NCI-H748 (cell line): ENCODE measurements around the gene SRSF8.

ENCODE experiments used
- DNase-seq: peaks from one replicate; lab custom pipeline; 2025; ENCODE audit not compliant: unreplicated experiment; lab: John Stamatoyannopoulos, UW

Gene SRSF8

DNA sequence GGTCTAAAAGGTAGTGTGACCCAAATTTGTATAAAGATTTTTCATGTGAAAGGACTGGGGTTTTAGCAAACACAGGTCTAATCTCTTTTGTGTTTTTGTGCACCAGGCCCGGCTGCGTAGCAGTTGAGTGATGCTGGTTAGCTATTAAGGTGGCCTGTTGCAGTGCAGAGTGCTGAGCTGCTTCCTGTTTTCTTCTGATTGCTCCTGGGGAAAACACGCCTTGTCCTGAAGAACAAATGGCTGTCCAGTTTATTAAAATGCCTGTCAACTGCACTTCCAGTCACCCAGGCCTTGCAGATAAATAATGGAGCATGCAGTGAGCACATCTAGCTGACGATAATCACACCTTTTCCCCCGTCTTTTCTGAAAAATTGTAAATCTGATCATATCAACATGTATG lies 1.8 kb downstream of the SRSF8 start:
- peak; percentile 88 for DNase-seq

DNA sequence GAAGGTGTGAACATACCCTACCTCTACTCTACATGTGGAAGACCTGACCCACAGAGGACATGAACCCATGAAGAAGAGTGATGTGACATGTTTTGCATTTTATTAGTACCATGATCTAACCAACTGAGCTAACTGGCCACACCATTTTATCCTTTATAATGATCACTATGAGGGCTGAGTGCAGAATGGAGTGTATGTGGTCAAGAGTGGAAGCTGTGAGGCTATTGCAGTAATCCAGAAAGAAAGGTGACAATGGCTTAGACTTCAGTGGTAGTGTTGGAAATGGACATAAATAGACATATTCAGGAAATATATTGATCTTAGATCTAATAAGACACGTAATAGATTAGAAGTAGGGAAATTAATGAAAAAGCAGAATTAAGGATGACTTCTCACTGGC lies 3.8 kb downstream of the SRSF8 start:
- DNase-seq = no peak

DNA sequence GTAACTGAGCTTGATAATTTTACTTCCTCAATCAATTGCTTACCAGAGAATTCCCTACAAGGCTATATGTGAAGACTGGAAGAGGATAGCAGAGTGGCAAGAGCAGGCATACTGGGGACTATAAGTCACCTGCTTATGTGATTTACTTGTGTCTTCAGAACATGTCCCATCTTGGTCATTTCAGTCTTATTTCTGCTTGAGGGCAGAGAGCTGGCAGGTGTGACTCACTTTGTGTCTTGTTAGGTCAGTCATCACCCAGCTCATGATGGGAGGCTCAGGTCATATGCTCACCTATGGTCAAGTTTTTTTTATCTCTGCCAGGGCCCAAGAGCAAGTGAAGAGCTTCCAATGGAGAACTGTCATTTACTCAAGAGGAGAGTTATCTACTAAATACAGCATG lies 6.2 kb downstream of the SRSF8 start:
- DNase-seq = no peak

DNA sequence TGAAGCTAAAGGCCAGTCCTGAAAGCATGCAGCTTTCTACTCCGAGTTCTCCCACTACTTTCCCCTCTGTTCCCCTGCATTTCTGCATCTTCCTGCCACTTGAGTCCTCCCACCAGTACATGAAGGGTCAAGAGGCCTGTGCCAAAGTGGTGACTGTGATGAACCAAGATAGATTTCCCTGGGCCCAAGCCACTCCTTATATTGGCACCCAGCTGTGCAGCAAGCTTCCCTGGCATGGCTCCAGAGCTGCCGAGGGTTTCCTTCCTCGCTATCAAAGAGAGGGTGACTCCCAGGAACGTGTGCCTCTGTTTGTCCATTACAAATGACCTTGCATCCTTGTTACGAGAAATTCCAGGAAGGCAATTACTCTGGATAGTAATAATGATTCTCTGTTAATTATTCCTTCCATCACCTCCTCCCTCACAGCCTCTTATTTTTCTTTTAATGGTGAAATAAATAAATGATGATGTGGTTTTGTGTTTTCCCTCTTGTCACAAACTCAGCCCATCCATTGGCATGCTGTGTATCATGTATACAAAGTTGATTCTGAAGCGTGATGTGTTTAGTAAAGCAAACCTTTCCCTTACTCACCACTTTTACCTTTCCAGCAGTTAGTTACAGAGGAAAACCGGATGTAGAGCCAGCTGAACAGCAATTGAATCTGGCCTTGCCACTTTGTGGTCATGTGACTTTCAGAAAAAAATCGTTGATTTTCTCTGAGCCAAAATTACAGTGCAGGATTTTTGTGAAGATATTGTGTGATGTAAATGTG lies 8.3 kb downstream of the SRSF8 start:
- peak; percentile 11 for DNase-seq

DNA sequence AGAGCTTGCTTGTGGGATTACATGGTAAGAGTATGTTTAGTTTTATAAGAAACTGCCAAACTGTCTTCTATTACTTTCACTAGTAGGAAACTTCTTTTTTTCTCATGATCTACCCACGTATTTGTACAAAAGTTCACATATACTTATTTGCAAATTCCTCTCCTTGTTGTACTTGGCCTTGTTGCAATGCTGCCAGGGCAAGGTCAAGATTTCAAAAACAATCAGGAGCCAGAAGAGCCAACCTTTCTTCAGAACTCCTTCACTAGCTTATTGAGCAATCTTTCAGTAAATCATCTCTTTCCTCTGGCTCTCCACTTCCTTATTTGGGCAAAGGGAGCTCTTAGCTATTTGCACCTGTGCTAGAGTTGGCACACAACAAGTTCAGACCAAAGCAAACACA lies 9.7 kb downstream of the SRSF8 start:
- no peak for DNase-seq

DNA sequence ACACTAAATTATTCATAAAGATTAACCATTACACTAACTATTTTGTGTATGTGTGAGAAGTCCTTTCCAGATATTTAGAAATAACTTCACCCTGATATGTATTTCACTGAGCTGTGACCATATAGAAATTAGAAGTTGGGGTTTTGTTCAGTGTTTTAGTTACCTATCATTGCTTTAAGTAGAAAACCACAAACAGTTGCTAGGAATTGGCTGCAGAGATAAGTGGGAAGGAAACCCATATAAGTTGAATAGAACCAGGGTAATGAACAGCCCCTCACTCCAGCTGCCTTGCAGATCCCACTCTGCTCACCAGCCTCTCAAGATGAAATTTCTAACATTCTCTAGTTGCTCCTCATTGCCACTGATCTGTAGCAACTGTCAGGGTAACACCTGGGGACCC lies 10.3 kb downstream of the SRSF8 start:
- no peak for DNase-seq

DNA sequence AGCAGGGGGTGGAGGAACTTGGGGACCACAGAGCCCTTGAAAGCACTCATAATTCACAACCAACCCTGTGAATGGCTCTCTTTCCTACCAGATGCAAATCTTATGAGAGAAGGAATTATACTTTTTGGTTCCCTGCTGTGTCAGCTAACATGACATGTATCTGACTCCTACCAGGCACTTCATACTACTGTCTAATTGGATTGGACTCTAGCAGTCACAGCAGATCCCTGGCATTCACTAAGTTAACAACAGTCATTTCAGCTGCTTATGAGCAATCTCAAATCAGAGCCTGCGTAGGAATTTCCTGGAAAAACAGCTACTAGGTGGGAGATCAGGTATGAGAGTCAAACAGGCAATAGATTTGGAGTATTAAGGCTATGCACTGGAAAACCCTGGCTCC lies 11.8 kb downstream of the SRSF8 start:
- no peak for DNase-seq

DNA sequence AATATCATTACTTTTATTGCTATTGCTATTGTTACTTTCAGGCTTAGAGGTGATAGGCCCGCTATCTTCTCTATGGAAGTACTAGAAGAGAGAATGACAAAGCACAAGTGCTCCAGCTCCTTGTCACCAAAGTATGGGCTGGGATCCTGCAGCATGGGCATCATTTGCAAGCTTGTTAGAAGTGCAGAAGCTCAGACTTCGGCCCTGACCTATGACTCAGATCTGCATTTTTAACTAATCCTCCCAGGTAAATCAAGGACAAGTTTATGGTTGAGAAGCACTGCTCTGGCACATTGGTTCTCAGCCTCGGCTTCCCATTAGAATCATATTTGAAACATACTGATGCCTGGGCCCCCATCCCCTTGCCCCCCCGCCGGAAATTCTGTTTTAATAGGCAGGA lies 14.3 kb downstream of the SRSF8 start:
- no peak for DNase-seq

DNA sequence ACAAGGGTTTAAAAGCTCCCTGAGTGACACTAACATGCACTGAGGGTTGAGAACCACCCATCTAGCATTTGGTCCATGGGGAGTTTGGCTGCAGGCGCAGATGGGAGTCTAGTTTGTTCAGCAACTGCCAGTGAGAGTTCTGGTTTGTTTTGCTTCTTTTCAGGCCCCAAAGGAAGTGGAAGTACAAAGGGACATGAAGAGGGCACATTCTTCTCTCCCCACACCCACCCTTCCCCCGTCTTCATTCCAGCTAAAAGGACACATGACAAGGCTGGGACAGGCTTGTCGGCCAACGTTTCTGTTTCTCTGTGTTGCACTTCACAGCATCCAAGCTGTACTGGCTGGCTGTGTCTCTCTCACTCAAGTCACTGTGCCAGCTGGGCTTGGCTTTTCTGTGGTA lies 14.7 kb downstream of the SRSF8 start:
- DNase-seq = no peak

DNA sequence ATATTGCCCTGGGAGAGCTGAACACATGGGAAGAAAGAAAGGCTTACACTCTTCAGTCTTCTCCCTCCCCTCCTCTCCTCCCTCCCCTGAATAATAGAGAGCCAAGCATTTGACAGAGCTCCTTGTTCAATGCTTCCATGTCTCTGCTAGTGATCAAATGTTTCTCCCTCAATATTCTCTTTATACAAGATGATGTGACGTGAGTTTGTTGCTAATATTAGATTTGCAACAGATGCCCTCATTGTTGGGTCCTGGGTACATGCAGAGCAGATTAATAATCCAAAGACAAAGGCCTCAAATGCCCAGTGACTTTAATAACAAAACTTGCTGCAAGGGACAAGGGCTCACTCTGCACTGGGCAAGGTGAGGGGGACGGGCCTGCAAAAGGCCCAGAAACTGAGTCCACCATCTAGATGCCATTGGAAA lies 15.9 kb downstream of the SRSF8 start:
- no peak for DNase-seq

DNA sequence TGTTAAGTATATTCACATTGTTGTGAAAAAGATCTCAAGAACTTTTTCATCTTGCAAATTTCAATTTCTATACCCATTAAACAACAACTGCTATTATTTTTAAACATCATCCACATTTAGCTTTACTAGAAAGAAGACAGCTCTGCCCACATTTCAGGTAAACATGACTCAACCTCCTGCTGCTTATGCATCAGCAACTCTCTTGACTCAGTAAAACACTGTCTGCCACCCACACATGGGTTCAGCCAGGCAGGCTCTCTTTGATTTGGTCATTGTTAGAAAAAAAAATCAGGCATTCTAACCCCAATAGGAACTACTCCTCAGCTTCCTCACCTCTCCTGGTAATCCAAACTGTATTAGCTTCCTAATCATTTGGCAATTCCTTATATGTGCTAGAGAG lies 17.8 kb downstream of the SRSF8 start:
- DNase-seq = no peak

DNA sequence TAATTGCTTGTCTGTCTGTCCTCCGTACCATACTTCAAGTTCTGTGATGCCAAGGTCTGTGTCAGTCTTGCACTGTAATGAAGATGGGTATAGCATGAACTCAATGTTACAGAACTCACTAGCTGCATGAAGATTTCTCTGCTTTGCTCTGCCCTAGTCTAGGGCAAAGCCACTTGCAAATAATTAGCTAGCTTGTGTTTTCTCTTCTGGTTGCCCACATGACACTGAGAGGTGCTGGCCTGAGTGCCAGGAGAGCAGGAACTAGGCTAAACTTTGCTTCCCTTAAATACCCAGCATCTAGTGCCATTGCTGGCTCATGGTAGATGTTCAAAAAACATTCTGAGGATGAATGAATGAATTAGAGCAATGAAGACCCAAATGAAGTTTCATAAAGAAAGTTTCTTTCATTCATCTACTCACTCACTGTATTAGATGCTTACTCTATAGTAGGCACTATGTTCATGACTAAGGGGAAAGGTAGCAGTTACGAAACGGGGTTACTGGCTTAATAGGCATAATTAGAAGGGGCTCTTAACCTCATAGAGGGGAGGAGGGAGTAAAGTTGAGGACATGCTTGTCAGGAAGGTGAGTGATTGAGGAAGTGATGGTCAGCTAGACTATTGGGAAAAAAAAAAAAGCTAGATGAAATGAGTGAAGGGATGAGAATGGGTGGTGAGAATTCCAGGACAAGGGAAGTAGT lies 18.5 kb downstream of the SRSF8 start:
- DNase-seq = no peak

DNA sequence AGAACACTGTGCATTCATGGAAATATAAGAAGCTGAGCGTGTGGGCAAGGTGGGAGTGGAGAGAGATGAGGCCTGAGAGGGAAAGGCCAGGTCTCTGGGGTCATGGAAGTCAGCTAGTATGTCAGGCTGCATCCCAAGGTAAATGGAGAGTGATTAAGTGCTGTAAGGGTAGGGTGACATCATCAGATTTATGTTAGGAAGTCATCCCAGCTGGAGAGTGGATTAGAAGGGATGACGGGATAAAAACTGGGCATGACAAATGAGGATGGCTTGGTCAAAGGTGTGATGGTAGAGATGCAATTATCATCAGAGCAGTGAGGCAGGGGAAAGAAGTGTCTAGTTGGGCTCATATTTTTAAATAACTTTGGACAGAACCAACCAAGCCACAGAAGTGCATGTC lies 19.4 kb downstream of the SRSF8 start:
- DNase-seq = no peak

DNA sequence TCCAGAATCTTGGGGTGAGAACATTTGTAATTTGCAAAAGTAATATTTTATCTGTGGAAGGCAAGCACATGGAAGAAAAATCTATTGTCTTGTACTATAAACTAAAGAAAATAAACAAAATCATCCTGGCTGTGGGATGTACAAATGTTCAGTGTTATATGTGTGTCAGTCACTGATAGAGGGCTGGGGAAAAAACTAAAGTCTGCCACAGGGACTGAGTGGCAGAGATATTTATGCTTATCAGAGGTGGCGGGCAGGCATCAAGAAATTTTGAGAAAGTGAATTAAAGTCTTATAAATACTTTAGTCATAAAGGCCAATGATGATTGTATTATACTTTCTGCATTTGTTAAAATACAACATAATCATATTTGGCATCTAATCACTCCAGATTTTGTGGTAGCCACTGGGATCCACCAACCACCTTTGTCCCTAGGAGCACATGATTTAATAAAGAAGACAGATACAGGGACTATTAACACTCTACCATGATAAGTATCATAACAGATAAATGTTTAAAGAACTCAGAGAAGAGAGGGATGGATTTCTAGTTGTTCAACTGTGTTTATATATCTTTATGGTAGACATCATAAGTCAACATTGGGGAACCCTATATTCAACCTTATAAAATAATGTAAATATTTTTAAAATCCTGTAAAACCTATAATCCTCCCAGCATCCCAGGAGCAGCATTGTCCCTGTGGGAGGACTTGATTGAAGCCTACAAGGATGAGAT lies 20.3 kb downstream of the SRSF8 start:
- DNase-seq = no peak

DNA sequence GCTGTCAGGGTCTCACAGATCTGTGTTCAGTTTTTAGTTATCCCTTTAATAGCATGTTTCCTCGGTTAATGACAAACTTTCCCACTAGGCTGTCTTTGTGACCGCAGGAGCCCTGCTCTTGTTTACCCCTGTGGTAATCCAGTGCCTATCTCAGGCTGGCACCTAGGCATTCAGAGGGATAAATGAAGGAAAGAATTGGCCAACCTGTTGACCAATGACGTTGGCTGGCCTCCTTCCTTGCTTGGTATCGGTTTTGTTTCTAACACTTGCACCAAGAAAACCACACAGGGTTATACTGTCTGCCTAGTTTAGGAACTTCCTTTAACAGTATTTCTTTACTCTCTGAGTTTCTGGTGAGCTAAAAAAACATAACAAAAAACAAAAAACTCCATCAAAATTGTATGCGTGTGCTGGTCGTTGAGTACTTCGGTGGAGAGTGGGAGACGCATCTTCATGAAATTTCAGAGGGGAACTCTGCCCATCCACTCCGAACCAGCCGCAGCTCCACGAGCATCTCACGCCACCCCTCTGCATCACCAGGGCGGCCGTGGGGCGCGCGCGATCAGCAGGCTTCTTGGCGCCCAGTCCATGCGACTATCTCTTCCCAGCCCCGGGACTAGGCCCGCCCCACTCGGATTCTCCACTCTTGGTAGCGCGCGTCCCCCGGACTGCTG lies 22.4 kb downstream of the SRSF8 start:
- DNase-seq = no peak

DNA sequence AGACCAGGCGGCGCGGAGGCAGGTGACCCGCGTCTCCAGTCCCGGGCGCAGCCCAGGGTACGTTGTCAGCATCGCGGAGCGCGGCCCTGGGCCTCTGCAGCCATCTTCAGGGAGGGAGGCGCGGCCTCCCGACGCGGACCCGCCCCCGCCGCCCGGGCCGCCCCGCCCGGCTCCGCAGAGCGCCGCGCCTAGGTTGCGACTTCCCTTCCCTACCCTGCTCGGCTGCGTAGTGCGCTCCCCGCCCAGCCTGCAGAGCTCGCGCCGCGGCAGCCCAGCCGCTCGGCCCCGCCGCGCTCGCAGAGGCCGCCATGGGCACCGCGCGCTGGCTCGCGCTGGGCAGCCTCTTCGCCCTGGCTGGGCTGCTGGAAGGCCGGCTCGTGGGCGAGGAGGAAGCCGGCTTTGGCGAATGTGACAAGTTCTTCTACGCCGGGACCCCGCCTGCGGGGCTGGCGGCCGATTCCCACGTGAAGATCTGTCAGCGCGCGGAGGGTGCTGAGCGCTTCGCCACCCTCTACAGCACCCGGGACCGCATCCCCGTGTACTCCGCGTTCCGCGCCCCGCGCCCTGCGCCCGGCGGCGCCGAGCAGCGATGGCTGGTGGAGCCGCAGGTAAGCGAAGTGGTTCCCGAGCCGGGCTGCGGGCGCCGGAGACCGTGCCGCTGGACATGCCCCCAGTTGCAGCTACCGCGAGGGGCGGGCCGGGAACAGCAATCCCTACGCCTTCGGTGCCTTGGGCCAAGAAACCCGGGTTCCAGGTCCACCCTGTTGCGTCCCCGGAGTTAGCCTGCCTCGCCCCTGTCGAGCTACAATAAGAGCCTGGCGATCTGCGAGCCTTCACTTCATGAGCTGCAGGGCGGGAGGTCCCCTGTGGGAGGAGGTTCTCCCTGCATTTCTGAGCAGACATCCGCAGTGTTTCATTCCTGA lies 23.2 kb downstream of the SRSF8 start, which contains the start of gene ENDOD1:
Gene ENDOD1, plus strand, starts transcription at position 227 of the 923 bp plus-strand sequence. Its CDS starts 82 bp downstream, at position 309.
- DNase-seq = peak; percentile 78

DNA sequence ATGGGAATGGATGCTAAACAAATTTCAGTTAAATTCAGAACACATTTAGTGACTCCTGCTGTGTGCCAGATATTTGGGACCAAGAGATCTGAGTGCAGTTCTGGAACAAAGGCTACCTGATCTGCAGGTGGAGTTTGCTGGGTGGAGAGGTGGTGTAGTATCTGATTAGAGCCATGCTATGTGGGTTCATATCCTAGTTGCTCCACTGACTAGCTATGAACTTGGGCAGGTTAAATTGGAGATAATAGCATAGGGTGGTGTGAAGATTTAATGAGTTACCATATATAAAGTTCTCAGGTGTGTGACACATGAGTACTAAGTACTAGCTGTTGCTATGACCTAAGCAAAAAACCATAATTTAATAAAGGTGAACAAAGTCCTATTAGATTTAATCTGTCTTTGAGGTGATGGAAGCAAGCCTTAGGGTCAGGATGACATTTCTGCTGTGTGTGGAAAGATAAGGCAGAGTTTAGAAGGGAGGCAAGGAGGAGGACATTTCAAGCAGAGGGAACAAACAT lies 25.0 kb downstream of the SRSF8 start:
- no peak for DNase-seq

DNA sequence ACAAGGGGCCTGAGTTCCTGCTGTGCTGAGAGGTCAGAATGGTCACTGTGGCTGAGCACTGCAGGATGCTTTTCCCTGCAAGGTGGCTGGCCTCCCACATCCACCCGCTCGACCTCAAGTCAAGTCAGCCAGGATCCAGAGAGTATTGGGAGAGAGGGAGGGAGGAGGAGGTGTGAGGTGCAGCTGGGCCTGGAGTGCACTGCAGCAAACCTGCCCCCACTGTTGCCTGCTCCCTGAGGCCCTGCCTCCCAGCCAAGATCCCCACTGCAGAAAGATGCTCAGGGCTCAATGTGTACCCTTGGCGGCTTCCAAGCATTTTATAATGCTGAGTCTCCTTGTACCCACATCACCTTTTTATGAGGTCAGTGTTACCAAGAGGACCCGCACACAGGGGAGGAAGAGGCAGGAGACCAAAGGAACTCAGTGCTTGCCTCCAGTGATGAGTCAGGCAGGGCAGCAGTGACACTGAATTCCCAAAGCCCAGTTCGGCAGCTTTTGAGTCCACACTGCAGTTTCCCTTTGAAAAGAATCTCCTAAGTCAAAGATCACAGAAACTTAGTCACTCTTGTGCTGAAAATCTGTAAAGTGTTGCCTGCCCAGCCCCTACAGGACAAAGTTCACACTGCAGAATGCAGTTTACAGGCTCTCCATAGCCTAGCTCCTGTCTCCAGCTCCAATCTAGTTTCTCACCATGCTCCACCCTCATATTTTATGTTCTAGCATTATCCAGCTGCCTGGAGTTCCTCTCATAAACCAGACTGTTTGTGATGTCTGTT lies 26.0 kb downstream of the SRSF8 start:
- no peak for DNase-seq

DNA sequence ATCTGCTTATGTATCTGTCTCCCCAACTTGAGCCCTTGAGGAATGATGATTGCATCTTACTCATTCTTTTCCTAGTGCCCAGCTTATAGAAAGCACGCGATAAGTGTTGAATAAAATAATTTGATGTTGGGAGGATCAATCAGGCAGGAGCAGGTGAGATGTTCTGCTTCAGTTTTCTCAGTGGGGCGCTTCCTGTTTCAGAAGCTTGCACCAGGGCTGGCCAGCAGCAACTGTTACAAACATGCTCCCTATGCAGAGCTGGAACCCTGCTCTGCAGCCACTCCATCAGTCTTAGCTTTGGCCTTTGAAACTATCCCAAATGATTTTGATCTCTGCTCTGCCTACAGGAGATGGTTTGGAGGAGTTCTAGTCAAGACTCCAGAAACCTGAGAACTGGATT lies 26.8 kb downstream of the SRSF8 start:
- DNase-seq = peak; percentile 2
